OCI-LY3 (cell line): Measurements from ENCODE around the gene TMEM26.

ENCODE experiments used
- EZH2phosphoT487 ChIP-seq: fragments of 200-600 bp; shearing (Covaris generic); IDR thresholded peaks from 2 replicates; pipeline ENCODE4 v1.6.1; 2018; ENCODE audit warnings: antibody characterized with exemption, mixed run types, low read depth
- TF ChIP-seq, protein P1 (sequence below): fragments of 200-600, 300-600 bp; sonication (generic); IDR thresholded peaks from 2 replicates; pipeline ENCODE4 v1.5.1; 2014; ENCODE audit warnings: antibody characterized with exemption, low read length, low read depth

DNA sequence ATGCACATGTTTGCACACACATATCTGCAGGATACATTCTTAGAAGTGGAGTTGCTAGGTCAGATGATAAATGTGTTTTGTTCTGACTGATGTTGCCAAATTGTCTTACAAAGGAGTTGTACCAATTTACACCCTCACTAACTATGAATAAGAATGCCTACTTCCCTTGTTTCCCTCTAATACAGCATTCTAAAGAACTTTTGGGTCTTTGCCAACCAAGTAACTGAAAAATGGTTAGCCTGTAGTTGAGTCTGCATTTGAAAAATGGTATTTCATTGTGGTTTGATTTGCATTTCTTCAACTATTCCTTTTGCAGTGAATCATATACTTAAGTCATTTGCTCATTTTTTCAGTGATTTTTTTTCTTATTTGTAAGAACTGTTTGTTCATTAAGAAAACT lies 48.4 kb downstream of the TMEM26 start:
- TF ChIP-seq, protein P1, sequence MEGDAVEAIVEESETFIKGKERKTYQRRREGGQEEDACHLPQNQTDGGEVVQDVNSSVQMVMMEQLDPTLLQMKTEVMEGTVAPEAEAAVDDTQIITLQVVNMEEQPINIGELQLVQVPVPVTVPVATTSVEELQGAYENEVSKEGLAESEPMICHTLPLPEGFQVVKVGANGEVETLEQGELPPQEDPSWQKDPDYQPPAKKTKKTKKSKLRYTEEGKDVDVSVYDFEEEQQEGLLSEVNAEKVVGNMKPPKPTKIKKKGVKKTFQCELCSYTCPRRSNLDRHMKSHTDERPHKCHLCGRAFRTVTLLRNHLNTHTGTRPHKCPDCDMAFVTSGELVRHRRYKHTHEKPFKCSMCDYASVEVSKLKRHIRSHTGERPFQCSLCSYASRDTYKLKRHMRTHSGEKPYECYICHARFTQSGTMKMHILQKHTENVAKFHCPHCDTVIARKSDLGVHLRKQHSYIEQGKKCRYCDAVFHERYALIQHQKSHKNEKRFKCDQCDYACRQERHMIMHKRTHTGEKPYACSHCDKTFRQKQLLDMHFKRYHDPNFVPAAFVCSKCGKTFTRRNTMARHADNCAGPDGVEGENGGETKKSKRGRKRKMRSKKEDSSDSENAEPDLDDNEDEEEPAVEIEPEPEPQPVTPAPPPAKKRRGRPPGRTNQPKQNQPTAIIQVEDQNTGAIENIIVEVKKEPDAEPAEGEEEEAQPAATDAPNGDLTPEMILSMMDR: no peak
- TF ChIP-seq EZH2phosphoT487: no peak
